HFFc6 (cell line): Measurements from ENCODE around the gene PLCB2. TPM values are rescaled to one million over a fixed set of nuclear protein-coding genes. Genes with fewer than 3 reads are reported as not detected.

Source experiments
- DNase-seq: peaks from one replicate; pipeline ENCODE4 v3.0.0-alpha.2; 2018
- H3K27ac Mint-ChIP-seq: 2 replicates; pipeline ENCODE4 v1.8.0; 2020; ENCODE audit warnings: mild to moderate bottlenecking, mixed read lengths
- H3K27me3 Mint-ChIP-seq: 2 replicates; pipeline ENCODE4 v1.8.0; 2021; ENCODE audit warnings: mild to moderate bottlenecking, moderate library complexity, mixed read lengths; ENCODE audit not compliant: insufficient read depth
- H3K36me3 Mint-ChIP-seq: 2 replicates; pipeline ENCODE4 v1.8.0; 2021; ENCODE audit warnings: low read depth, mixed read lengths
- H3K4me1 Mint-ChIP-seq: 2 replicates; pipeline ENCODE4 v1.8.0; 2020; ENCODE audit warnings: low read depth, mixed read lengths
- H3K4me3 Mint-ChIP-seq: 2 replicates; pipeline ENCODE4 v1.8.0; 2020; ENCODE audit warnings: mild to moderate bottlenecking, moderate library complexity, mixed read lengths
- H3K9me3 Mint-ChIP-seq: 2 replicates; pipeline ENCODE4 v1.8.0; 2020; ENCODE audit warnings: mild to moderate bottlenecking, mixed read lengths
- CTCF ChIP-seq: fragments of 200-600 bp; sonication (generic); IDR thresholded peaks from 2 replicates; pipeline ENCODE4 v1.5.0; 2021; ENCODE audit warnings: antibody characterized with exemption, mild to moderate bottlenecking
- total RNA-seq, 6 experiments: library from RNA; stranded (reverse); fragmentation: NEBNext Ultra II Directional; extraction: Animal tissue kit (Norgen Biotek cat#: 25700); gene quantifications; 2 replicates in 1 of 6; 3 replicates in 5 of 6; pipeline ENCODE4 v1.2.3, GENCODE V29; 2021

Gene PLCB2
- total RNA-seq, 6 experiments from 2014 or later, result 0.12 to 1.0 (median 0.48) TPM

GRCh38 chr15:40241269-40242212 lies 66.2 kb downstream of the PLCB2 start:
- Mint-ChIP-seq H3K36me3 (no peaks in the 10 kb centered on the region), H3K9me3 (no peaks in the 10 kb centered on the region), H3K4me1 (peaks cover 25% of the 10 kb centered on the region), H3K4me3 (no peak overlapping the region), H3K27me3 (peaks cover 34% of the 10 kb centered on the region), H3K27ac (no peak overlapping the region)
- no peak for TF ChIP-seq CTCF
- no peak for DNase-seq

DNA sequence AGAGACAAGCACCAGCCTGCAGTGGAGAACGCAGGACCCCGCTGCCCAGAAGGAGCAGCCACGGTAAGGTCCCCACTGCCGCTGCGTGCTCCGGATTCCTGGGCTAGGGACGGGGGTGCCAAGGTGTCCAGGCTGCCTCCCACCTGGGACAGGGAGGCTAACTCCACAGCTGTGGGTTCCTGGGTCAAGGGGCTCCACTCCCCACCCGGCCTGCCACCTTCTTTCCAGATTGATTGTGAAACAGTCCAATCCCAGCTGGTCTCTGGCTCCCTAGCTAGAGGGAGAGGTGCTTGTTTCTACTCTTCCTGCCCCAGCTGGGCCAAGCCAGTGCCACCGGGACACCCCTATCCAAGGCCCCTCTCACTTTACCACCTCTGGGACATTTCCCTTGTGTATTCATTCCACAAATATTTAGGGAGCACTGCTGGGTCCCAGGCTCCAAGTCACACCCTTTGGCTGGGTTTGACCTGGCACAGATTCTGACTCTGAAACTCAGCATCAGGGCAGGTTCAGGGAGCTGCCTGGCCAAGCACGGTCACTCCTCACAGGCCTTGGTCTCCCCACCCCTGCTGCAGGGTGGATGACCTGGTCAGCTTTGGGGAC lies 67.0 kb downstream of the PLCB2 start:
- no peak overlapping the region for H3K27ac Mint-ChIP-seq
- H3K4me1 Mint-ChIP-seq, result peaks cover 25% of the 10 kb centered on the region

GRCh38 chr15:40239693-40240618 lies 67.8 kb downstream of the PLCB2 start:
- TF ChIP-seq CTCF, result no peak
- Mint-ChIP-seq H3K4me1 (peaks cover 25% of the 10 kb centered on the region), H3K27me3 (peaks cover 24% of the 10 kb centered on the region), H3K36me3 (no peaks in the 10 kb centered on the region), H3K4me3 (no peak overlapping the region; the same call in 1 of the 2 replicates), H3K9me3 (no peaks in the 10 kb centered on the region), H3K27ac (no peak overlapping the region)
- no peak for DNase-seq

More for the DNA sequence above, 67.0 kb downstream of the PLCB2 start:
- TF ChIP-seq CTCF, result no peak
- no peaks in the 10 kb centered on the region for H3K9me3 Mint-ChIP-seq
- H3K4me3 Mint-ChIP-seq, result no peak overlapping the region
- no peak for DNase-seq
- H3K27me3 Mint-ChIP-seq, result peaks cover 28% of the 10 kb centered on the region
- H3K36me3 Mint-ChIP-seq, result no peaks in the 10 kb centered on the region

DNA sequence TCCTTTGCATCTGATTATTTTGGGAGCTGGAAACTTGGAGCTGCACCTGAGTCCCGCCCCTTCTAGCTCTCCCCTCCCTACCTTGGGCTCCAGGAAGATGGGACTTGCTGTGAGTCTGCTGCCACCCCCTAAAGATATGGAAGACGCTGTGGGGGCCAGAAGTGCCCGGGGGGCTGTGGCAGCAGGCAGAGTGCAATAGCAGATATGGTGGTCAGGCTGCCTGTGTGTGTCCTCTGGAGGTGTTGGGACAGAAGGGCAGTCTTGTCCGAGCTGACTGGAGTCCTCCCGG lies 68.4 kb downstream of the PLCB2 start:
- peak overlapping the region; percentile 21; the same call in 1 of the 2 replicates for H3K27ac Mint-ChIP-seq

More for the DNA sequence above, 68.4 kb downstream of the PLCB2 start:
- Mint-ChIP-seq H3K4me1 (peaks cover 25% of the 10 kb centered on the region), H3K4me3 (peak overlapping the region; percentile 52; the same call in 1 of the 2 replicates), H3K27me3 (peaks cover 21% of the 10 kb centered on the region), H3K9me3 (no peaks in the 10 kb centered on the region), H3K36me3 (no peaks in the 10 kb centered on the region)
- no peak for DNase-seq
- TF ChIP-seq CTCF, result no peak
